HG03558 (cell line): ENCODE data around the gene DSCAML1.

ENCODE experiments used
- ATAC-seq: cut with Tn5 transposase; IDR thresholded peaks from one replicate; pipeline ENCODE4 v1.9.1; 2021; ENCODE audit warnings: moderate number of reproducible peaks; ENCODE audit not compliant: unreplicated experiment; ENCODE audit errors: extremely low read depth

DSCAML1 gene

DNA sequence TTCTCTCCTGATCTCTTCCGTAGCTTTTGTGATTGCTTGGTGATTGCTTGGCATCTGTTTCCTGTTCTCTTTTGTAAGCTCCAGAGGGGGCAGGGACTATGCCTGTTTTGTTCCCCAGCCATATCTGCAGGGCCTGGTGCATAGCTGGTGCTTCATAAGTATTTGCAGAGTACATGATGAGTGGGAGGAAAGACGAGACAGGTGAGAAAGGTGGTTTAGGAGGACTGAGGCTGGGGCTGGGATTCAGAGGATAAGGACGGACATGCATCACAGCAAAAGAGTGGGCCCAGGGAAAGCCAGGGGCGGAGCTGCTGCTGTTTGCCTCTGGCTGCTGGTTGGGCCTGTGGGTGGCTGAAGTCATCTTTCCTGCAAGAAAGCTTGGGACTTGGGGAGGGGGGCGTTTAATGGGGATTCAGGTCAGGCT, 62.4 kb downstream of the DSCAML1 start:
- ATAC-seq = no peak

DNA sequence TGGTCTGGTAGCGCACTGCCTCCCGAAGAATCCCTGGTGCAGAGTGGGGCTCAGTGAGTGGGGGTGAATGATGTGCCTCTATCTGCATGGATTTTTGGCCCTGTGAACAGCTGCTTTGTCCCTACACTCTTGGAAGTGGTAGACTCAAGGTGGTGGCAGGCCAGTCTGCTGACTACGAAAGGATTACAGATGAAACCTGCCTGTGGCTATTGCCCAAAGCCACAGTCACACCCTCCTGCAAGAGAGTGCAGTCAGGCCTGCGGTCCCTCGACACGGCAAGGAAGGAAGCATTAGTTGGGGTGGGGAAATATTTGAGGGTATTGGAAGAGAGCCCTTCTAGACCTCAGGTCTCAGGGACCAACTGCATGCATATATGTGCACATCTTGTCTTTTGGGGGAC, 63.7 kb downstream of the DSCAML1 start:
- ATAC-seq = no peak

DNA sequence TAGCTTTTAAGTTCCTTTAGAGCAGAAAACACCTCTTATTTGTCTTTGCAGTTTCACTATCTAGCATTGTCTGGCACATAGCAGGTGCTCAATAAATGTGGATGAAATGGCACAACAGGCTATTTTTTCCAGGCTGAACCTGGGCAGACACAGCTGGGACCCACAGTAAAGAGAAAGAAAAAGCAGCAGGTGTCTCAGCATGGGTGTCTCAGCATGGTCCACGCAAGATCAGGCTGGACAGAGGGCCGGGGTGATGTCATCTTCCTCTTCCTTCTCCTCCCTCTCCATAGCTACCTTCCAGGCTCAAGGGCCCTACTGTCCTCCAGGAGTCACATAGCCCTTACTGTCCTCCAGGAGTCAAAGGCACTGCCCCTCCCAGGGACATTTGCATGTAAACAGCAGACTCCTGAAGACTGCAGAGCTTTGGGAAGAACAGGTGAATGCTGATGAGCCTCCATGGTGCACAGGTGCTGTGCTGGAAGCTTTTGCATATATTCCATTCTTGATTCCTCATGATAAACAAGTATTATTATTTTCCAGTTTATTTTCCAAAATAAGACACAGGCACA, 65.2 kb downstream of the DSCAML1 start:
- ATAC-seq = no peak

DNA sequence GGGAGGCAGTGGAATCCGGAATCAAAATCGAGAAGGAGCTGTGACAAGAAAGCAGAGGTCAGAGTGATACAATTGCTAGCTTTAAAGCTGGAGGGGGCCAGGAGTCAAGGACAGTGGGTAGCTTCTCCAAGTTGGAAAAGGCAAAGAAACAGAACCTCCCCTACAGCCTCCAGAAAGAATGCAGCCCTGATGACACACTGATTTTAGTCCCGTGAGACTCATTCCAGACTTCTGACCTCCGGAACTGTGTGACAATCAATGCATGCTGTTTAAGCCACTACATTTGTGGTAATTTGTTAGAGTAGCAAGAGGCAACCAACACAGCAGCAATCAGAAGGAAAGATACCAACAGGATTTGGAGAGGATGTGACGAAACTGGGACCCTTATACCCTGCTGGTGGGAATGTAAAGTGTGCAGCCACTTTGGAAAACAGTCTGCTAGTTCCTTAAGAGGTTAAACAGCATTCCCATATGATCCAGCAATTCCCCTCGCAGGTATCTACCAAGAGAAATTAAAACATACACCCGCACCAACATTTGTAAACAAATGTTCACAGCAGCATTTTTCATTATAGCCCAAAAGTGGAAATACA, 66.7 kb downstream of the DSCAML1 start:
- ATAC-seq = no peak

DNA sequence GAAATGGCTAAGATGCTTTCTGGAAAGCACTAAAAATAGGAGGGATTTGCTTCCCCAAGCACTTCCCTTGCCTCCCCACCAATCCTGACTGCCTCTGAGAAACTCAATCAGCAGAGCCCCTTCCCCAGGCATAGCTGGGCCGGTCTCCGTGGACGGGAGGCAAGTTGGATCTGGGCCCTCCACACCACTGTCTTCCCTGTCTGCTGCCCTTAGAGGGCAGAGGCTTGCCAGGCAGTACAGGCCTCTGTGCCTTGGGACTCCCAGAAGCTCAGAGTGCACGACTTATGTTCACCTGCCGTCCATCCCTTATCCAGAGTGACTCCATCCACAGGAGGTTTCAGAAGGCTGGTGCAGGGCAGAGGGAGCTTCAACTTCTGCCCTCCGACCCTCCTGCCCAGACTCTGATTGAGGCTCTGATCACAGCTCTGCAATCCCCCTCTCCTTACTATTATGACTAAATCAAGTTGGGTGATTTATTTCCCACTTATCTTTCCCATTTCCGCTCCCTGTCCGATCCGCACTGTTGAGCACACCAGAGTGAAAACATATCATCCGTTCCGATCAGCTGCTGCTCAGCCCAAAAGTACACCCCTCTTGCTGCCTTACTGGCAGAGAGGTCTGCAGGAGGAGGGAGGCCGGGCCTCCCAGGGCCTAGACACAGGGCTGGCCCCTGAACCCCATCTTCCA, 71.8 kb downstream of the DSCAML1 start:
- ATAC-seq = no peak

DNA sequence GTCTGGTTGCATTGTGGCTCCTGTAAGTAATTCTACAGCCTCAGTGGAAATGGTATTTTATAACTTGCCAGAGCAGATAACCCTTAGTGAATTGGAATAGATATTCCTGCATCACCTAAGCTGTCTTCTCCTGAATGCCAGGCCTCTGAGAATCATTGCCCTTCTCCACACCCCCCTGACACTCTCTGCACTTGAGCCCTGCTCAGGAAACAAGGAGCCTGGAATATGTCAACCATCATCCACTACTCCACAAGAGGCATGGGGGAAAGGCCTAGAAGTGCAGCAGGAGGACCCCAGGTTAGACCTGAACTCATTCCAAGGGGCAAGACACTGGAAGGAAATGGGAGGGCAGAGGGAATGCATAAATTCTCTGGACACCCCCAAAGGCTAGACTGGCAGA, 72.4 kb downstream of the DSCAML1 start:
- no peak for ATAC-seq

DNA sequence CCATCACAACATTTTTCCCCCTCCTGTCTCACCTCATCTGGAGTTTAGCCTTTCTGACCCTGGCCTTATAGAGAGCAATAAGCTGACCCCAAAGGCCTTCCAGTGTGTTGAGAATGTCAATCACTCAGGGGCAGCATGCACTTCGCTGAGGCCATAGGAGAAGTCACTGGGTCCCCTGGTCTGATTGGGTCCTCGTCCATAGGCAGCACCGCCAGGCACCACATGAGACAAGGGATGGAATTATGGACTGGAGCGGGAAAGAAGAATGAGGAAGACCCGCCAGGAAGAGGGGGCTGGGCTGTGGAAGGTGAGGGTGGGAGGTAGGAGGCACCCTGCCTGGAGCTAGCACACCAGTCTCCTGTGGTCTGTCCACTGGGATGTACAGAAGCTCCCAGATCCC, 72.9 kb downstream of the DSCAML1 start:
- no peak for ATAC-seq

DNA sequence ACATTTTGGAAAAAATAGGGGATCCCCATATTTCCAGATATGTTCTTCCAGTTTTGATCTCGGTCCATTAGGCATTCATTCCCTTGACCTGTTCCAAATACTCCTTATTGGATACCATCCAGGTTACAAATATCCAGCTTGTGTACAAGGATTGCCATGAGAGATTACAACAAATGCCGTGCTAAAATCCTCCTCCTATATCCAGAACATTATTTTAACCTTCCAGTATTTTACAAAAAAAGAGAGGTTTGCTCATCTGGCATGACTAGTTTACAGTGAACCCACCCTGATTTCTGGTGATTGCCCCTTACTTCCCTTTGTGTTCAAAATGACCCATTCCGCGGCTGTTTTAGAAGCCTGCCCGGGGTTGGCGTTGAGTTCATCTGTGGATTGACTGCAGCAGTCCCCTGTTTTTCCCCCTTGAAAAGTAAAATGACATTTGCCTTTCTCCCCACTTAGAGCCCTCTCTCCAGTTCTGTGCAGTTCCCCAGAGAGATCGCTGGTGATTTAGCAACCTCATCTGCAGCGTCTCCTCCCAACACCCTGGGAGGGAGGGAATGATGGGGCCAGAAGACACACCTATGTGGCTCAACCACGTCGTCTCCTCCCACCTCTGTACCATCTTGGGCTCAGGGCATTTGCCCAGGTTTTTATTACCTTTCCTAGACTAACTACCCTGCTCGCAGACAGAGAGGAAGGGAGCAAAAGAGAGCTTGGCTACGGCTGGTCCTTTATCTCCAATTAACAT, 73.6 kb downstream of the DSCAML1 start:
- no peak for ATAC-seq

DNA sequence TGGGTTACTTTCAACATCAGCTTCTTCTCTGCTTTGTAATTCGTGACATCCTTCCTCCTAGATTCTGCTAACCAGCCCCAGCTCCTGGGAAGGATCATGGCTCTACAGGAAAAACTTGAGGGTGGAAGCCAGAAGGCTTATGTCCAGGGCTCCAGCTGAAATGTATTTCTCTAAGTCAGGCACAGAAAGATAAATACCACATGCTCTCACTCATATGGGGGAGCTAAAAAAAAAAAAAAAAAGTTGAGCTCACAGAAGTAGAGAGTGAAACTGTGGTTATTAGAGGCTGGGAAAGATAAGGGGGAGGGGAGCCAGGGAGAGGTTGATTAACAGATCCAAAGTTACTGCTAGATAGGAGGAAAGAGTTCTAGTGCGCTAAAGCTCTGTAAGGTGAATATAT, 74.9 kb downstream of the DSCAML1 start:
- ATAC-seq = no peak

DNA sequence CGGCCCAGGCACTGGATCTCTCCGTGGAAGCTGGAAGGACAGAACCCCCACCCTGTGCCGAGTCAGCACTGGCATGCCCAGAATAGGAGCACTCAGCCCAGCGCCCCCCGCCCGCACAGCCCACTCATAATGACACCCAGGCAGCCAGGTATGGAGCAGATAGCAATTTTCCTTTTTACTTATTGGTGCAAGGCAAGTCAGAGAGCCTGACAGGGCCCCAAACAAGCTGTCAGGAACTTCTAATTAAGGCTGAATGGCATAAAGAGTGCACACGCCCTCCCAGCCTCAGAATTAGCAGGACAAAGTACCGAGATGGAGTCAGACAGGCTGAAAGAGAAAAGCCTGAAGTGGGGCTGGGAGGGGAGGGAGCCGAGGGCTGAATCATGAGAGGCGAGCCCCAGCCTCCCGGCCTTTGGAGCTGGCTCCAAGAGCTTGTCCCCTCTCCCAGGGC, 76.9 kb downstream of the DSCAML1 start:
- ATAC-seq = no peak

DNA sequence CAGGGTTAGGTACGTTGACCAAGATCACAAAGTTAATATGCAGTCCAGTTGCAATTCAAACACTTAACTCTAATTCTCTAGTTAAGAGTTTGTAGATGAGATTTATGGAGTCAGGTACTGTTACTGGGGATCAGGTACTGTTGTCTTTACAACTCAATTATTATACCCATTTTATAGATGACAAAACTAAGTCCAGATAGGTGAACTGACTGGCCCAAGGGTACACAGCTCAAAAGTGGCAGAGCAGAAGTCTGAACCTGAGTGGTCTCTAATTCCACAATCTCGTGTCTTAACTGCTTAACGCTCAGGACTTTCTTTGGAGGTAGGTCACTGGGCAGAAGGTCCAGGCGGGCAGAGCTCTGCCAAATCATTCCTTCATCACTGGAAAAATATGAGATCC, 77.5 kb downstream of the DSCAML1 start:
- ATAC-seq = no peak

DNA sequence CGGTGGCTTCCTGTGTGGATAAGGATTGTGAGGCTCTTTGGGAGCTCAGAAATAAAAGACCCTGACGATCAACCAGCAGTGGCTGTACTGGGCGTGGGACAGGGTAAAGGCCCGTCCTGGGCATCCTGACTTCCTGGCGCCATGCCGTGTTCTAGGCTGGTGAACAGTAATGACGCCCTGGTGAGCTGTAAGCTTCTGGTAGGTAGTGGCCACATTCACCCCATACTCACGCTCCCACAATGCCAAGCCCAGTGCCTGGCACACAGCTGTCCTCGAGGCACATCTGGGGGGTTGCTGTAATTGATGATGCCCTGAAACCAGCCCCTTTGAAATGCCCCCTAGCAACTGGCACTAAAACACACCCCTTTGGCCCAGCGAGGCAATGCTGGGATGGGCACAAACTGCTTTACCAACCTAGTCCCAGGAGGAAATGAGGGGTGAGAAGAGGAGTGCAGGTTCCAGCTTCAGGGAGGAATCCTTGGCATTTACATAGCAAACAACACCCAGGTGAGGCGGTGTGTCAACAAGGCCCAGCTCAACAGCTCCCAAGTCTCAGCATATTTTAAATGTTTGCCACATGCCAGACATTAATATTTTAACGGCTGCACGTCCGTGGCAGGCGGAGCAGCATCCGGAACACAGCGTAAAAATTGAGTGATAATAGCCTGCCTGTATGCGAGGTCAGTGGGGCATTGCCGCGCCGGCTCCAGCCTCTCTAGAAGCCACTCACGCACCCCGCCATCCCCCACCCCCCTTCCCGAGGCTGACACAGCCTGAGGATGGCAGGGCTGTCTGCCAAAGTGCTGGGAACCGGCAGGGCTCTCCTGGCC, 79.3 kb downstream of the DSCAML1 start:
- no peak for ATAC-seq

DNA sequence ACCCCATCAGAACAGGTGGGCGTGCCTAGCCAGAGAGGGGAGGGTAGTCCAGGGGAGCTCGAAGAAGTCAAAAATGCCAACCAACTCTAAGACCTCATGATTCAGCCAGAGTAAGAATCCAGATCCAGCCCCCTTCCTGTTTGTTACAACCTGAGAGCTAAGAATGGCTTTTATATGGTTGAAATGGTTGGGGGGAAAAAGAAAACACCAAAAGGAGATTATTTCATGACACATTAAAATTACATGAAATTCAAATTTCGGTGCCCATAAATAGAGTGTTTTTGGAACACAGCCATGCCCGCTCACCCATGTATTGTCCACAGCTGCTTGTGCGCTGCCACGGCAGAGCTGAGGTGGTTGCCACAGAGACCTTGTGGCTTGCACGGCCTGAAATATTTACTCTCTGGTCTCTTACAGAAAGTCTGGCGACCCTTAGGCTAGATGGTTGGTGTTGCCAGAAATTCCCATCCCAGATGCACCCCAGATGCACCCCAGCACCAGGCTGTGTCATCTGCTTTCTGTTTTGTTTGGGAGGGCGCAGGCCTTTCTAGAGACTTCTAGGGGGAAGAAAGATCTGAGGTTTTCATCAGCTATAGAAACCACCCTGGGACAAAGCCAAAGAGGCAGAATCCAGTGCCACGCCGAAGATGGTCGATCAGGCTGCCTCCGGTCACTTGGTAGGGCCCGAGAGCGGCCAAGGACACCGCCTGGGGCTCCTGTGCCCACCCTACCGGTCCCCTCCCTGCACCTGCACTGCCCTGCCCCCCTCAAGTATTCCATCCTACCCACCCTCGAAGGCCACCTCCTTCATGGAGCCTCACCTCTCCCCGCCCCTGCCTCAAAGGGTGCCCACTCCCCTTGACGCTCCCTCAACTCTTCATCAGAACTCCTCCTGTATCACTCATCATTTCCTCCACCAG, 80.2 kb downstream of the DSCAML1 start:
- no peak for ATAC-seq

DNA sequence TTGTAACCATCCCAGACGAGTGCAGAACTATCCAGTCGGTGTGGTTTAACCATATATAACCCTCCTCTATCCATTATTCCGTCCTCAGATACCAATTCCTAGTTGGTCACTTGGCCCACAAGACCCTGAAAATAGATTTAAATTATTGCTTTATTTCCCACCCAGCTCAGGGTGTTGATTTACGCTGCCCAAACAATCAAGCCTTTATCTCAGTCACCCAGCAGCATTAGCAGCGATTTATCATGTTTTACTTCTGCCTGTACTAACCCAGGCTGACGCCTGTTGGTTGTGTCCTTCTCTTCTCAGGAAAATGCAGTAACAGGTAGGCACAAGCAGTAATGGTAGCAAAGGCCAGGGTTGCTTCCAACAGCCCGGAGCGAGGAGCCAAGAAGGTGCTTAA, 81.2 kb downstream of the DSCAML1 start:
- ATAC-seq = no peak

DNA sequence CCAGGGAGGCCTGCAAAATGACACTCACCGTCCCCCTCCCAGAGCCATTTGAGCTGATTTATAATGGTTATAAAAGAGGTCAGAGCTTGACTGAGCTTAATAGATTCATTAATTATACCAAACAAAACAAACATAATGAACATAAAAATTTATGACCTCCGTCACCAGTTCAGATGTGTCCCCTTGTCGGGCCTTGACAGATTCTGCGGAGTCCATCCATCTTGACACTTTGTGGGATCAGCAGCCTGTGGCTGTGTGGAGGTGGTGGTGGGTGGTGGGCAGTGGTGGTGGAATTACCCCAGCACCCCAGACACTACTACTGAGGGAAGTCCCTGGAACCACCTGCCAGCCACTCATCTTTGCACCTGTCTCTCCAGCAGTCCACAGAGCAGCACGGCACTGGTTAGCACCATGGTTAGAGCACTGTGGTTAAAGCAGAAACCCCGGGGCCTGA, 83.5 kb downstream of the DSCAML1 start:
- ATAC-seq = no peak

DNA sequence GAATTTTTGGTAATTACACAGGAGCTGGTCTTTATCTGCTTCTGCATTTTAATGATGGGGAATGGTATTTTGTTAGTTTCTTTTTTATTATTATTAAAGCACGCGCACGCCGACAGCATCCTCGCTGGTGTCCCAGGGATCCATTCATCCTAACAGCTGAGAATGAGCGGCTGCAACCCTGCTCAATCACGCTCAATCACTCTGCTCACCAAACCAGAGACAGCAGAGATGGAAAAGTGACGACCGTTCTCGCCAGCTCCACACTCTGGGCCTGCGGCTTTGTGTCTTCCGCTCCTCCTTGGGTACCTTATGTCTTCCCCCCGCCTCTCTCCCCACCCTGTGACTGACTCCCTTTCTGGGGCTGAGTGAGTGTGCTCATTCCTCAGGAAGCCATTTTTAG, 84.5 kb downstream of the DSCAML1 start:
- no peak for ATAC-seq

DNA sequence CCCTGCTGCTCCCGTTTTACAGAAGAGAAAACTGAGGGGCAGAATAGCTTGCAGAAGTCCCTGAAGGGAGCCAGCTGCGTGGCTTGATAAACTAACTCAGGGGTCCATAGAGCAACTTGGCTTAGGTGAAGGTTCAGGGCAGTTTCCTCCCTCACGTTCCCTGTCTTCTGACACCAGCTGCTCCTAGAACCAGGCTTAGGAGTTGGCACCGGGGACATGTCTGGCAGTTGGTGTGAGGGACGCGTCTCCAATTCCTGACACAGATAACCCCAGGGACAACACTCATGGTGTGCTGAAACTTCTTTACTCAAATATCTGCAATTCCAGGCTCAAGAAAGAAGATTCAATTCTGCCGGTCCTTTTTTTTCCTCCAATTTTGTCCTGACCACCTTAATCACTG, 85.7 kb downstream of the DSCAML1 start:
- no peak for ATAC-seq

DNA sequence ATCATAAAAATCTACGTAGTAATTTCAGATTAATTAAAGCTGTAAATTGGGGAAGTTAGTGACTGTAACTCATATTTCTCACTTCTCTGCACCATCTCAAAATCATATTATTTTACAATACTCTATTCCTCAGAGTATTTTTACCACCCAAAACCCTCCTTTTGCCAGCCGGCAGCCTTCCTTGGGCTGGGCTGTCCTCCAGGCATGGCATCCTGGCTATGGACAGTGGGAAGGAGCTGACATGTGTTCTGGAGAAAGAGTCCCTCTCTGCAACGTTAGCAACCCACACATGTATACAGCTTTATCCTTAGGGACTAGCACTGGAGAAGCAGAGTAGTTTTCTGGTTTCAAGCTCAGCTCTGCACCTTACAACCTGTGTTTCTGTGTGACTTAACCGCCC, 86.8 kb downstream of the DSCAML1 start:
- ATAC-seq = no peak

DNA sequence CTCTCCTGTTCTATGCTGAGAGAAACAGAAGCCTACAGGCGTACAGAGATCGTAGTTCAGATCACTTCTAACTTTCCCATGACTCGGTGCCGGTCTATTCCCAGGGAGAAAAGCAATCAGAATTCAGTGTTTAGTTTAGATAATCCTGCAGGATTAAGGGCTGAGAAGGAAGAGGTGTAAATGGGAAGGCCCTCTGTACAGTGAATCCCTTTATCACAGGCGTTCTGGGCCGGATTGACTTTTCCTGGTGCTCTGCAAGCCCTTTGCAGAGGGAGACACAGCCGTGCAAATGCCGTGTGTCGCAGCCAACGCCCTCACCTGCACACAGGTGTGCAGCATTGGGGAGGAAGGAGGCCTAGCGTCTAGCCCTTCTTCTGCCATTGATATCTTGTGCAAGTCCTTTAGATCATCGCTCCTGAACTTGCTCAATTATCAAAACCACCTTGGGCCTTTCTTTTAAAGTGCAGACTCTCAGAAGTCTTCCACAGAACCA, 90.6 kb downstream of the DSCAML1 start:
- no peak for ATAC-seq
